ENCODE measurements around the gene CDK4.

GRCh38 chr12:57796996-57797395 lies 44.9 kb upstream of the CDK4 start:
- TF ChIP-seq CTCF (optimal IDR thresholded peaks at IDR 0.05 in 1 of 3, IDR thresholded peaks at IDR 0.05 in 1 of 3, conservative IDR thresholded peaks at IDR 0.05 in 1 of 3; ENCODE audit: extremely low read depth in 1 of 3, insufficient read depth in 2 of 3, low read length in 3 of 3) = no peak
- no peak for TF ChIP-seq EZH2 (IDR thresholded peaks at IDR 0.05; ENCODE audit: low read length)
